Measurements from ENCODE around the gene CCDC171. TPM values are rescaled to one million over a fixed set of nuclear protein-coding genes. Genes with fewer than 3 reads are reported as not detected.

Gene CCDC171
- total RNA-seq (1 to 10 TPM; 1.9 to 3.4 (median 2.9) TPM), polyA plus RNA-seq (0.61 TPM)
- long read RNA-seq, donor 1, partial matches to known transcripts: 2 of 4 reads
- long read RNA-seq, donor 1, other reads (novel, unspliced or antisense): 2 of 4 reads
- long read RNA-seq, donor 2, partial matches to known transcripts: 0 of 2 reads
- long read RNA-seq, donor 2, other reads (novel, unspliced or antisense): 2 of 2 reads
- long read RNA-seq, donor 3, partial matches to known transcripts: 3 of 4 reads
- long read RNA-seq, donor 3, other reads (novel, unspliced or antisense): 1 of 4 reads
- long read RNA-seq, donor 4: 0 reads

DNA sequence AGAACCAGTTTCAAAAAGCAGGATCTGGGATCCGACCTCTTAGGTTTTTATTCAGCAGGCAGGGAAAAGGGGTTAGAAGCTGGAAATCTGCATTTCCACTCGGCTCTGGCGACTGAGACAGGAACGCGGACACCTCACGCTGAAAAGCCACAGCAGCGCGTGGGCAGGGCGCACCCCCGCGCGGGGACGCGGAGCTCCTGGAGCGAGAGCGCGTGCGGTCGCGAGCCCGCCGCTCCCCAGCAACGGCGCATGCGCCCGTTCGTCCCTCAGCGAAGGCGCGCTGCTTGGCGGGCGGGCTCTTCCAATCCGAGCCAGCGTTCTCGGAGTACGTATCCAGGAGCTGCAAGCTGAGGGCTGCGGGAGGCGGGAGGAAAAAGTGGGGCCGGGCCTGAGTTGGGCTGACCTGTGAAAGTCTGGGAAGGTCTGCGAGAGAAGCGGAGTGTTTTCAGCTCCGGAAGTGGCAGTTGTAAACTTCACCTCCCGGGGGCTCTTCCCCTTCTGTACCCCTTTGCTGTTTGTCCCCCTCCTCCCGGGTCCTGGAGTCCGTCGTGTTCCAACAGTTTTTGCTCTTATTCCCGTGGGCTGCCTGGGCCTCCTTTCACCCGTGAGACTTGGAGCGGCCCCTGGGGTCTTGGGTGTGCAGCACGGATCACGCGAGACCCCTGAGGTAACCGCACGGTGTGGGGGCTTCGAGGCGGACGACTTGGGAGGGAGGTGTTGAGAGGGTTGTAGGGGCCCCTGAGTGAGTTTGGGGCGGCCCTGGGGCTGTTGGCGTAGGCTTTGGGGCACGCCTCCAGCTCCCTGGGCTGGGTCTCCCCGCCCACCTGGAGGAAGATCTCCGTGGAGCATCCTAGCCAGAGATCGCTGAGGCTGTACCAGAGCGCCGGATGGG is at the start of gene CCDC171:
Gene CCDC171, plus strand, starts transcription at position 408 of the 892 bp plus-strand sequence. CDS start 11,046 bp downstream, outside the sequence.
- no peaks in the 10 kb centered on the region for H3K9me3 ChIP-seq (ENCODE audit: control insufficient read depth, low read length)
- WGBS: under 1% methylated on average over 65 of the region's 65 CpGs
- intact Hi-C loops (cut with DNase I): no loop called here
- ATAC-seq (peak; percentile 99), DNase-seq (peak; percentile 95 to 98 (median 97))
- H3K27me3 ChIP-seq (ENCODE audit: control insufficient read depth, insufficient read depth): no peaks in the 10 kb centered on the region
- peak within 1 kb of the TSS; percentile 77 for H3K4me3 ChIP-seq (ENCODE audit: low read length)
- H3K4me1 ChIP-seq (ENCODE audit: control insufficient read depth, insufficient read depth, low read length): no peaks in the 10 kb centered on the region
- peak within 1 kb of the TSS; percentile 54 for H3K27ac ChIP-seq (ENCODE audit: low read length)

DNA sequence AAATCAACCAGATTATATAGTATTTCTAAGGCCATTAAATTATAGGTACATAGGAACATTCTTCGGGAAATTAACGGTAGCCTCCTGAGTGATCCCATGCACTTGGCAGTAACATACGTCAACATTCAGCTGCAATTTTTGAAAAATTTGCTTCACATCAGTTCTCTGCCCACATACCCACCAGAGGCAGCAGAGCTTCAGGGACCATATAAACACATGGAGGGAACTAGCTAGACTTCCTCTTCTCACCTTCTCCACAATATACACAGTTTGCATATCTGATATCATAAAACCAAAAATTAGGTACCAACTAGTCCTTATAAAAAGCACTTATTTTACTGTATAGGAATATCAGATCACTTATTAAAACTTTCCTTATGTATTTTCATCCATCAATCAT is 46.9 kb upstream of the CCDC171 start:
- Histone ChIP-seq H3K4me3 (ENCODE audit: low read length) (no peak overlapping the region), H3K27me3 (ENCODE audit: control insufficient read depth, insufficient read depth) (no peaks in the 10 kb centered on the region), H3K27ac (ENCODE audit: low read length) (no peak overlapping the region), H3K9me3 (ENCODE audit: control insufficient read depth, low read length) (no peaks in the 10 kb centered on the region), H3K4me1 (ENCODE audit: control insufficient read depth, insufficient read depth, low read length) (no peaks in the 10 kb centered on the region)
- intact Hi-C loops (cut with DNase I): no loop called here
- DNase-seq (no peak), ATAC-seq (no peak)
- 87% methylated on average over 3 of the region's 3 CpGs for WGBS

GRCh38 chr9:15509931-15510788 is 42.7 kb upstream of the CCDC171 start:
- Histone ChIP-seq H3K4me3 (ENCODE audit: low read length) (peak overlapping the region; percentile 84), H3K27ac (ENCODE audit: low read length) (peak overlapping the region; percentile 91), H3K4me1 (ENCODE audit: control insufficient read depth, insufficient read depth, low read length) (no peaks in the 10 kb centered on the region), H3K27me3 (ENCODE audit: control insufficient read depth, insufficient read depth) (no peaks in the 10 kb centered on the region), H3K9me3 (ENCODE audit: control insufficient read depth, low read length) (no peaks in the 10 kb centered on the region)
- under 1% methylated on average over 76 of the region's 76 CpGs for WGBS
- peak; percentile 80 to 81 for ATAC-seq
- DNase-seq: peak; percentile 49 to 77 (median 71)
- intact Hi-C loops (cut with DNase I): no loop called here

DNA sequence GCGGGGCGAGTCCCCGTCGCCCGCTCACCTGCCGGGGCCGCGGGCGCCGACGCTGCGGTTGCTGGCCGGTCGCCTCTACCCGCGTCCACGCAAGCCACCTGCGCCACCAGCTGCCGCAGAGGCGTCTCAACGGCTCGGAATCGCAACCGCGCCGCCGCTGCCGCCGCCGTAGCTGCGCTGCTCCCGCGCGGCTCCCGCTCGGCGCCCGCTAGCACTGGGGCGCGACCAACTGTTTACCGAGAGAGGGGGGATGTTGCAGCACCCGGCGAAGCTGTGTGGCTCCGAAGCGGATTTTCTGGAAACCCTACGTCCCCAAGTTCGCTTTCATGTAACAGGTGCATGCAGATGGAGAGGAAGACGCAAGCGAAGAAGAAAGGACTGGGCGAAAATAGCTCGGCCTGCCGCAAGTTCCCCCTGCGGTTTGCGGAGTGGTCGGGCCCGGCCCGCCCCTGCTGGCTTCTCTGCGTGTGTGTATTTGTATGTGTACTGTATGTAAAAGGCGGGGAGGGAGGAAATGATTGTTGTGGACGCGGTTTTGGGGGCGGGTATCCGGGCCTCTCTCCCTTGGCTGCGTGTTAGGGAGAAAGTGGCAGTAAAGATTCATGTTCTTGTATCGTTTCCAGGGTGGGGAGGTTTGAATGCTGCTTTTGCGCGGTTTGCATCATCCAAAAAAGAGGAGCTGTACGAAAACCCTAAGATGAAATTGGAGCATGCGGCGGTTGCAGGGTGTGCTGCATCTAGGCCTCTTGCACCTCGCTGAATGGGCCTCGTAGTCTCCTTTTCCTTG is 41.9 kb upstream of the CCDC171 start, which contains the start of gene PSIP1:
Gene PSIP1, minus strand, starts transcription at position 182 of the 787 bp plus-strand sequence. CDS start 782 bp downstream, outside the sequence.
- DNase-seq: peak; percentile 74 to 90 (median 90)
- H3K4me3 ChIP-seq (ENCODE audit: low read length): peak within 1 kb of the TSS; percentile 84
- under 1% methylated on average over 72 of the region's 72 CpGs for WGBS
- intact Hi-C loops (cut with DNase I): no loop called here
- H3K27me3 ChIP-seq (ENCODE audit: control insufficient read depth, insufficient read depth): no peaks in the 10 kb centered on the region
- no peaks in the 10 kb centered on the region for H3K4me1 ChIP-seq (ENCODE audit: control insufficient read depth, insufficient read depth, low read length)
- no peaks in the 10 kb centered on the region for H3K9me3 ChIP-seq (ENCODE audit: control insufficient read depth, low read length)
- peak; percentile 92 to 94 for ATAC-seq
- peak within 1 kb of the TSS; percentile 91 for H3K27ac ChIP-seq (ENCODE audit: low read length)

DNA sequence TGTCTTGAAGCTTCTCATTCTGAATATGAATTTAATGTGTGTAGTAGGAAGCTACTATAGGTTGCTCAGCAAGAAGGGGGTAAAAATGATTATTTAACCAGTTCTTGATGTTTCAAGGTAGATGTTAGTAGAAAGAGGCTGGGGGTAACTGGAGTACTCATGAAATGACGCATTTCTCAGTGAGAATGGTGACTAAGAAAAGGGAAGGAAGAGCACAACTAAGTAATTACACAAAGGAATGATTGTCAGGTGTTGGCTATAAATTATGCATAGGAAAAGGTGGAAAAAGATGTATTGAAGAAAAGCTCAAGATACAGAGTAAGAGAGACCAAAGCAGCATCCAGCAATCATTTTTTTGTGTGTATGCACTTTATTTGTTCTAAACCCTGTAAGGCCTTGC is 40.6 kb upstream of the CCDC171 start:
- no peak for DNase-seq
- no peaks in the 10 kb centered on the region for H3K27me3 ChIP-seq (ENCODE audit: control insufficient read depth, insufficient read depth)
- intact Hi-C loops (cut with DNase I): no loop called here
- no peaks in the 10 kb centered on the region for H3K4me1 ChIP-seq (ENCODE audit: control insufficient read depth, insufficient read depth, low read length)
- no peak overlapping the region for H3K4me3 ChIP-seq (ENCODE audit: low read length)
- ATAC-seq: no peak
- H3K27ac ChIP-seq (ENCODE audit: low read length): no peak overlapping the region
- 87% methylated on average over 1 of the region's 1 CpG for WGBS
- no peaks in the 10 kb centered on the region for H3K9me3 ChIP-seq (ENCODE audit: control insufficient read depth, low read length)

GRCh38 chr9:15512889-15513288 is 40.0 kb upstream of the CCDC171 start:
- no peak overlapping the region for H3K27ac ChIP-seq (ENCODE audit: low read length)
- 58% methylated on average over 3 of the region's 3 CpGs for WGBS
- no peak overlapping the region for H3K4me3 ChIP-seq (ENCODE audit: low read length)
- ATAC-seq: no peak
- H3K27me3 ChIP-seq (ENCODE audit: control insufficient read depth, insufficient read depth): no peaks in the 10 kb centered on the region
- H3K4me1 ChIP-seq (ENCODE audit: control insufficient read depth, insufficient read depth, low read length): no peaks in the 10 kb centered on the region
- DNase-seq: no peak
- no peaks in the 10 kb centered on the region for H3K9me3 ChIP-seq (ENCODE audit: control insufficient read depth, low read length)
- intact Hi-C loops (cut with DNase I): no loop called here

DNA sequence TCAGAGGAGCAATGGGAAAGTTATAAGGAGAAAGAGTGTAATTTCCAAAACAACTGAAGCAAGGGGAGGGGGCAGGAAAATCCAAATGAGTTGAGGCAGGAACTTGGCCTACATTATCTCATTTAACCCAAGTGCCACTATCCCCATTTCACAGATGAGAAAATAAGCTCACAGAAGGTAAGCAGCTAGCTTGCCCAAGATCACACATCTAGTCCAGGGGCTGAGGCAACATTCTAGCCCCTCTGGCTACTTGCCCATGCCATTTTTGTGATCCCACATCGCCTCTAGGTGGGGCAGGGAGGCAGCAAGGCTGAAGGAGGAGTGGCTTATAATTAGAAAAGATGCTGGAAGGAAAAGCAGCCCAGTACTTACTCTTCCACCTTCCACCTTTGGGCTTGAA is 39.5 kb upstream of the CCDC171 start:
- ATAC-seq: no peak
- intact Hi-C loops (cut with DNase I): no loop called here
- WGBS: 43% methylated on average over 1 of the region's 1 CpG

GRCh38 chr9:15519831-15520230 is 33.0 kb upstream of the CCDC171 start:
- no peak for ATAC-seq
- Histone ChIP-seq H3K27me3 (ENCODE audit: control insufficient read depth, insufficient read depth) (no peaks in the 10 kb centered on the region), H3K4me1 (ENCODE audit: control insufficient read depth, insufficient read depth, low read length) (no peaks in the 10 kb centered on the region), H3K4me3 (ENCODE audit: low read length) (no peak overlapping the region), H3K27ac (ENCODE audit: low read length) (no peak overlapping the region), H3K9me3 (ENCODE audit: control insufficient read depth, low read length) (no peaks in the 10 kb centered on the region)
- WGBS: 83% methylated on average over 2 of the region's 2 CpGs
- intact Hi-C loops (cut with DNase I): no loop called here
- no peak for DNase-seq

More for the DNA sequence above, 39.5 kb upstream of the CCDC171 start:
- Histone ChIP-seq H3K9me3 (ENCODE audit: control insufficient read depth, low read length) (no peaks in the 10 kb centered on the region), H3K4me3 (ENCODE audit: low read length) (no peak overlapping the region), H3K4me1 (ENCODE audit: control insufficient read depth, insufficient read depth, low read length) (no peaks in the 10 kb centered on the region), H3K27ac (ENCODE audit: low read length) (no peak overlapping the region), H3K27me3 (ENCODE audit: control insufficient read depth, insufficient read depth) (no peaks in the 10 kb centered on the region)
- DNase-seq: no peak

DNA sequence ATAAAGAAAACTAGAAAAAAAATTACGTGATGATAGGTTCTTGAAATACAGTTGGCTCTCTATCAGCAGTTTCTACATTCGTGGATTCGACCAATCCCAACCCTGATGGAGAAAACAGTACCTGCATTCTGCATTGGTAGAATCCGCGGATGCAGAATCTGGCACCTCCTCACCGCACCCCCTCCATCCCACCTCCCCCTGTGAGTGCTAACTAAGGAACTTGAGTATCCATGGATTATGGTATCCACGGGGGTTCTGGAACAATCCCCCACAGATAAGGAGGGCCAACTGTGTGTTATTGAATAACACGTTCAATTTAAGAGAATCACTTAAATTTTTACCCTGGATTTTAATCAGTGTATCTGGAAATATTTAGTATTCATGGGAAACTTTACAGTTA is 31.6 kb upstream of the CCDC171 start:
- no peak for ATAC-seq
- intact Hi-C loops (cut with DNase I): no loop called here

GRCh38 chr9:15522130-15522755 is 30.6 kb upstream of the CCDC171 start:
- Histone ChIP-seq H3K4me1 (ENCODE audit: control insufficient read depth, insufficient read depth, low read length) (no peaks in the 10 kb centered on the region), H3K27me3 (ENCODE audit: control insufficient read depth, insufficient read depth) (no peaks in the 10 kb centered on the region), H3K9me3 (ENCODE audit: control insufficient read depth, low read length) (no peaks in the 10 kb centered on the region), H3K27ac (ENCODE audit: low read length) (no peak overlapping the region), H3K4me3 (ENCODE audit: low read length) (no peak overlapping the region)
- intact Hi-C loops (cut with DNase I): no loop called here
- ATAC-seq (no peak), DNase-seq (no peak)
- 94% methylated on average over 3 of the region's 3 CpGs for WGBS

More for the DNA sequence above, 31.6 kb upstream of the CCDC171 start:
- Histone ChIP-seq H3K4me3 (ENCODE audit: low read length) (no peak overlapping the region), H3K27ac (ENCODE audit: low read length) (no peak overlapping the region), H3K4me1 (ENCODE audit: control insufficient read depth, insufficient read depth, low read length) (no peaks in the 10 kb centered on the region), H3K9me3 (ENCODE audit: control insufficient read depth, low read length) (no peaks in the 10 kb centered on the region), H3K27me3 (ENCODE audit: control insufficient read depth, insufficient read depth) (no peaks in the 10 kb centered on the region)
- no peak for DNase-seq
- WGBS: 63% methylated on average over 8 of the region's 8 CpGs

Measured in right cardiac atrium (tissue), 5 donors.